GM10248 (cell line): ENCODE results near the gene STK40.

Experiments used
- CTCF ChIA-PET: fragments of 300-600 bp; sonication (Branson Sonifier 250); formaldehyde crosslinking; extraction: SDS; loops from one replicate; lab custom pipeline; 2021; ENCODE audit warnings: antibody characterized with exemption; lab: Yijun Ruan, JAX
- POLR2A ChIA-PET: fragments of 350-650 bp; sonication (Branson Sonifier 250); formaldehyde crosslinking; extraction: SDS; loops from one replicate; lab custom pipeline; 2020; ENCODE audit warnings: antibody characterized with exemption; lab: Yijun Ruan, JAX
- DNase-seq: peaks from one replicate; pipeline ENCODE4 v3.0.0; 2012; ENCODE audit errors: extremely low spot score
- TF ChIP-seq, protein P1 (sequence below): IDR thresholded peaks from 2 replicates; pipeline ENCODE4 v1.5.1; 2012; ENCODE audit warnings: mild to moderate bottlenecking, low read depth; ENCODE audit errors: extremely low read depth, missing control alignments, control extremely low read depth

Gene STK40

DNA sequence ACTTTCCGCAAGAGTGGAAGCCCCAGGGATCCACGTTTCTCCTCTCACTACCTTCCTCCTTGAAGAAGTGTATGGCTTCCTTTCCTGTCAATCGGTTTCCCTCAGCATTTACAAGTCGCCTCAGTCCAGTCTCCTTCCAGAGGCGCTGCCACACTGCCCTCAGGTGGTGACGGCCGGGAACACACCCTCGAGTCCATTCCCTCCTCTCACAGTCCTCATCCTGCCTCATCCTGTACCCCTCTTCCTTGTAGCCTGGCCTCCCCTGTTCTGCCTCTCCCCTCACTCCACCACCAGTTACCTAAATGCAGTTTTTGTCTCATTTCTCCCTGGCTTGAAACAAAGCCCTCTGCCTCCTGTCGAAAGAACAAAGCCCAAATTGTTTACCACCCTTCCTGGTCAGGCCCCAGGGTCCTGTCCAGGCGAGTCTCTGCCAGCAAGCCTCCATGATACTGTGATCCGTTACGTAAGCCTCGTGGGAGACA lies 35.2 kb upstream of the STK40 start:
- peak; percentile 83 for DNase-seq
- POLR2A ChIA-PET = no interaction called here
- CTCF ChIA-PET = interaction anchor here (0.9 to 6.5 kb wide), 8 partner anchors 10 to 271 kb away, joined by 3 to 73 read pairs (median 6); no protein-coding TSS in a partner anchor
- TF ChIP-seq, protein P1, sequence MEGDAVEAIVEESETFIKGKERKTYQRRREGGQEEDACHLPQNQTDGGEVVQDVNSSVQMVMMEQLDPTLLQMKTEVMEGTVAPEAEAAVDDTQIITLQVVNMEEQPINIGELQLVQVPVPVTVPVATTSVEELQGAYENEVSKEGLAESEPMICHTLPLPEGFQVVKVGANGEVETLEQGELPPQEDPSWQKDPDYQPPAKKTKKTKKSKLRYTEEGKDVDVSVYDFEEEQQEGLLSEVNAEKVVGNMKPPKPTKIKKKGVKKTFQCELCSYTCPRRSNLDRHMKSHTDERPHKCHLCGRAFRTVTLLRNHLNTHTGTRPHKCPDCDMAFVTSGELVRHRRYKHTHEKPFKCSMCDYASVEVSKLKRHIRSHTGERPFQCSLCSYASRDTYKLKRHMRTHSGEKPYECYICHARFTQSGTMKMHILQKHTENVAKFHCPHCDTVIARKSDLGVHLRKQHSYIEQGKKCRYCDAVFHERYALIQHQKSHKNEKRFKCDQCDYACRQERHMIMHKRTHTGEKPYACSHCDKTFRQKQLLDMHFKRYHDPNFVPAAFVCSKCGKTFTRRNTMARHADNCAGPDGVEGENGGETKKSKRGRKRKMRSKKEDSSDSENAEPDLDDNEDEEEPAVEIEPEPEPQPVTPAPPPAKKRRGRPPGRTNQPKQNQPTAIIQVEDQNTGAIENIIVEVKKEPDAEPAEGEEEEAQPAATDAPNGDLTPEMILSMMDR = peak; percentile 95

GRCh38 chr1:36420409-36420808 lies 34.7 kb upstream of the STK40 start:
- CTCF ChIA-PET = interaction anchor here (0.7 to 2.6 kb wide), 14 partner anchors 9 to 321 kb away, joined by 3 to 21 read pairs (median 3); partner anchors contain the start of gene LSM10
- DNase-seq = no peak
- POLR2A ChIA-PET = no interaction called here
- TF ChIP-seq, protein P1 = no peak

DNA sequence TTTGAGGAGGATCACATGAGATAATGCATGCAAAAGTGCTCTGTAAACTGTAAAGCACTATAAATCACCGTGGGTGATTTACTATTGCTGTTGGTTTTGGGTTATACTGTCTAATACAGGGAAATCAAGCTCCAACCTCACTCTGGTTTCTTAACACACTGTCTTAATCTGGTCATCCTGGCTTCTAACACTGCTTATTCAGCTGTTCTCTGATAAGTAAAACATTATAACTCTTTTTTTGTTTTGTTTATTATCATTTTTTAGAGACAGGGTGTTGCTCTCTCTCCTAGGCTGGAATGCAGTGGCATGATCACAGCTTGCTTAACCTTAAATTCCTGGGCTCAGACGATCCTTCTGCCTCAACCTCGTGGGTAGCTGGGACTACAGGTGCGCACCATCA lies 33.8 kb upstream of the STK40 start:
- POLR2A ChIA-PET = no interaction called here
- TF ChIP-seq, protein P1 = no peak
- no peak for DNase-seq
- CTCF ChIA-PET = interaction anchor here (0.7 to 2.6 kb wide), 18 partner anchors 8 to 320 kb away, joined by 3 to 21 read pairs (median 4); partner anchors contain the start of gene LSM10

- POLR2A ChIA-PET = no interaction called here
Measured at GRCh38 chr1:36419140-36419539, 33.4 kb upstream of the STK40 start.

DNA sequence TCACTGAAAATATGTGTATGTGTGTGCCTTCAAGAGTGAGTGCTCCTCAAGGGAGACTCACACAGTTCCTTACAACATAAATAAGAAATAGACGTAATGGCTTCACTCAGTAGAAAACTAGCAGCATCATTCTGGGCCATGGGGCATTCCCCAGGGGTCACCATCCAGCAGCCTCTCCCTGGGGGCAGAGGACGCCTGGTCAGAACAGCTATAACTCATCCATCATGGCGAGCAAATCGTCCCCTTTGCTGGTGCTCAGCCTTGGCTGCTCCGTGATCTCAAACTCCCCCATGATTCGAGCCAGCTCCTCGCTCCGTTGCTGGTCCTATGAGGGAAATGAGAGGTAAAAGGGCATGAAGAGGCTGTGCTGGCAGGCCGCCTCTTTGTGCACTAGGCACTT lies 32.2 kb upstream of the STK40 start:
- CTCF ChIA-PET = interaction anchor here (1.0 to 1.7 kb wide), 3 partner anchors 50 to 132 kb away, joined by 3 to 8 read pairs (median 4); no protein-coding TSS in a partner anchor
- POLR2A ChIA-PET = interaction anchor here (0.5 kb wide), 1 partner anchor 9 kb away, joined by 6 read pairs; no protein-coding TSS in a partner anchor
- TF ChIP-seq, protein P1 = no peak
- no peak for DNase-seq

More at GRCh38 chr1:36419140-36419539, 33.4 kb upstream of the STK40 start:
- CTCF ChIA-PET = interaction anchor here (1.1 to 2.6 kb wide), 13 partner anchors 10 to 78 kb away, joined by 3 to 21 read pairs (median 4); no protein-coding TSS in a partner anchor
- TF ChIP-seq, protein P1 = no peak
- DNase-seq = no peak

- ChIA-PET CTCF (no interaction called here), POLR2A (interaction anchor here (0.6 kb wide), 1 partner anchor 1639 kb away, joined by 4 read pairs; no protein-coding TSS in a partner anchor)
- DNase-seq = no peak
- TF ChIP-seq, protein P1 = no peak
Measured at GRCh38 chr1:36415661-36416326, 30.1 kb upstream of the STK40 start.
